ENCODE measurements around the gene KRTAP5-8.
"Not testable (repeated sequence)": the region's sequence is repeated elsewhere in the genome, so short reads cannot be mapped to it uniquely, and the experiment has no call there.

Gene KRTAP5-8, protein sequence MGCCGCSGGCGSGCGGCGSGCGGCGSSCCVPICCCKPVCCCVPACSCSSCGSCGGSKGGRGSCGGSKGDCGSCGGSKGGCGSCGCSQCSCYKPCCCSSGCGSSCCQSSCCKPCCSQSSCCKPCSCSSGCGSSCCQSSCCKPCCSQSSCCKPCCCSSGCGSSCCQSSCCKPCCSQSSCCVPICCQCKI

DNA sequence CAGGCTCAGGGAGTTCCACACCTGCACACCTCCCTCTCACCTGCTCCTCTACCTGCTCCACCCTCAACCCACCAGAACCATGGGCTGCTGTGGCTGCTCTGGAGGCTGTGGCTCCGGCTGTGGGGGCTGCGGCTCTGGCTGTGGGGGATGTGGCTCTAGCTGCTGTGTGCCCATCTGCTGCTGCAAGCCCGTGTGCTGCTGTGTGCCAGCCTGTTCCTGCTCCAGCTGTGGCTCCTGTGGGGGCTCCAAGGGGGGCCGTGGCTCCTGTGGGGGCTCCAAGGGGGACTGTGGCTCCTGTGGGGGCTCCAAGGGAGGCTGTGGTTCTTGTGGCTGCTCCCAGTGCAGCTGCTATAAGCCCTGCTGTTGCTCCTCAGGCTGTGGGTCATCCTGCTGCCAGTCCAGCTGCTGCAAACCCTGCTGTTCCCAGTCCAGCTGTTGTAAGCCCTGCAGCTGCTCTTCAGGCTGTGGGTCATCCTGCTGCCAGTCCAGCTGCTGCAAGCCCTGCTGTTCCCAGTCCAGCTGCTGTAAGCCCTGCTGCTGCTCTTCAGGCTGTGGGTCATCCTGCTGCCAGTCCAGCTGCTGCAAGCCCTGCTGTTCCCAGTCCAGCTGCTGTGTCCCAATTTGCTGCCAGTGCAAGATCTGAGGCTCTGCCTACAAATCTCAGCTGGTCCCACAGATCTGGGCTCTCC, at the start of gene KRTAP5-8:
Gene KRTAP5-8, plus strand, starts transcription at position 49 of the 689 bp plus-strand sequence. Its CDS starts 31 bp downstream, at position 80.
- DNase-seq (ENCODE audit: low spot score), result not testable (repeated sequence)

DNA sequence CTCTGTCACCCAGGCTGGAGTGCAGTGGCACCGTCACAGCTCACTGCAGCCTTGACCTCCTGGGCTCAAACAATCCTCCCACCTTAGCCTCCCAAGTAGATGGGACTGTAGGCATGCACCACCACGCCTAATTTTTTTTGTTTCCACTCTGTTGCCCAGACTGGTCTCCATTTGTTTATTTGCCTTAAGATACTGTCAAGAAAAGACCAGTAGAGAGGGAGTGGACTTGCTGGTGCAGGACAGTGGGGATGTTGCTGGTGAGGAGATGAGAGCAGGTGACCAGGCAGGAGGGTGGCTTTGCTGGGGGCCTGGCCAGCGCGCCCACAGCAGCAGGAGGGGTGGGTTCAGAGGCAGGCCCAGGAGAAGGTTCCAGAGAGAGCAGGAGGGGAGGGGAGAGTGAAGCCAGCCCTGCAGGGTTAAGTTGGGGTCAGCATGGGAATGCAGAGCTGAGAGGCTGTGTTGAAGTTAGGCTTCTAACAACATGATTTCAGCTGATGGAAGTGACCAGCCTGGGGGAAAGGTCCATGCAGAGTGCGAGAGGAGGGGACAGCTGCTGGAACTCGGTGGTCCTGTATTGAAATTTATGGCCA, 49.0 kb upstream of the KRTAP5-8 start:
- DNase-seq (ENCODE audit: low spot score), result no peak

DNA sequence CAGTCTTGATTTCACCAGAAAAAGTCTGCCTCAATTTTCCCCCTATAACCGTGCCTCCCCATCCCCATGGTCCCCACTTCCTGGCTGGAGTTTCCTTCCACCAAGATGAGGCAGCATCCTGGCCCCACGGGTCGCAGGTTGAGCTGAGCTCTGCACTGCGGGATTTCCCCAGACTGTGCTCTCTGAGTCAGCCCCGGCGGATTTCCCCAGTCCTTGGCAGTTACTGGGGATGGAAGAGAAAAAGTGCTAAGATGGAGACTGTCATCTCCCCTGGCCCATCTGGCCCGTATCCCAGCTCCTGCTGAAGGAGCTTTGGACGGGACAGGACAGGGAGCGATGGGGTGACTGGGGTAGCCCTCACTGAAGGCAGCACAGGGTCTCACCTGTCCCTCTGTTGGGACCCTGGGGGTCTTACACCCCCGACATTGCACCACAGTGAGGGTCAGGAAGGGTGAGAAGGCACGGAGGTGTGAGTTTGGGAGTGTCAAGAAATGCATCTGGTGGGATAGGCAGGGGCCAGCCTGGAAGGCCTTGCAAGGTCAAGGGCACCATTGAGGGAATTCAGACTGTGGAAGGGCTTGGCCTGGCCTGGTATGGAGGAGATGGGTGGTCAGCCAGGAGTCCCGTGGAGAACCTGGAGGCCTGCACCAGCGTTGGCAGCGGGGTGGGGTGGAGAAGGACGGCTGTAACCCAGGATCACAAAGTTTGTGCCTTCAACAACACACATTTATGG, 48.3 kb upstream of the KRTAP5-8 start:
- DNase-seq (ENCODE audit: low spot score), result no peak

DNA sequence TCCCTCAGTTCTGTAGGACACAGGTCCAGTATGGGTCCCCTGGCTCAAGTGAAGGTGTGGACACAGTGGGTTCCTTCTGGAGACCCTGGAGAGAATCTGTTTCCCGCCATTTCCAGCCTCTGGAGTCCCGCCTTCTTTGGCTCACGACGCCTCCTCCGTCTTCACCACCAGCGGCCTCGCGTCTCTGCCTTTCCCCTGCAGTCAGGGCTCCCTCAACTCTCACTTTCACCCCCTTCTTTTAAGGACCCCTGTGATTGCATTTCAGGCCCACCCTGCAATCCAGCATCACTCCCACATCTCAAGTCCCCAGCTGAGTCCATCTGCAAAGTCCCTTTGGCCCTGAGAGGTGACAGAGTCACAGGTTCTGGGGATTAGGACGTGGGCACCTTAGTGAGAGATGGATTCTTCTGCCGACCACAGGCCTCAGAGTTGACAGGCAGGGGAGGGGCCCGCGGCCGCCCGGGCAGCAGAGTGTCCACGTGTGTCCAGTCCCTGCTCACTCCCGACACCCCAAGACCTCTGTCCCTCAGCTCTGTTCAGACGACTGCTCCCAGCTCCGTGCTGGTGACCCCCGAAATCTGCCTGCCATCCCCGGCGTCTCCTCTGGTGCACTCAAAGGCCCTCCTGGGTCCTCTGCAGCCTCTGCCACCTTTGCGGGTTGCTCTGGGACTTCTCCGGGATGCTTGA, 47.6 kb upstream of the KRTAP5-8 start:
- no peak for DNase-seq (ENCODE audit: low spot score)

DNA sequence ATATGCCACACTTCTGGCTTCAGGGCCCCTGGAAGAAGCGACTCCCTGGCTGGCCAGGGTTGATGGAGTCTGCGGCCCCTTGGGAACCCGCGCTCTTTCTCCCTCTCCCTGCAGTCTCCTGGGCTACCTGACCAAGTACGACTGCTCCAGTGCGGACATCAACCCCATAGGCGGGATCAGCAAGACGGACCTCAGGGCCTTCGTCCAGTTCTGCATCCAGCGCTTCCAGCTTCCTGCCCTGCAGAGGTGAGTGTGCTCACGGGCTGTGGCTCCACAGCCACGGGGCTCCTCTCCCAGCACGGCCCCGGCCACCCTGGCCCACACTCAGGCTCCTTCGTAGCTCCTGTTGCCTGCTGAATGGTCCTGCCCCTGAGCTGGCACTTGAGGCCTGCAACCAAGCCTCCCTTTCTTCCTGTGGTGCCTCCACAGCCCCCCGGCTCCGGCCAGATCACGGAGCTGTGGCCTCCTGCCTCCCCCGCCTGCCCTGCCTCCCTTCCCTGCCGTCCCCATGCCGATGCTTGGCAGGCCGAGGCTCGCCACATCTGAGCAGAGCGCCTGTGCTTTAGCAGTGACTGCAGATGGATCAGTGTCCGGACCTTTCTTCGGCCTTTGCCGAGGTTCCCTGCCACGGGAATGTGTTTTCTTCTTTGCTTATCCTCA, 47.0 kb upstream of the KRTAP5-8 start:
- DNase-seq (ENCODE audit: low spot score), result no peak

DNA sequence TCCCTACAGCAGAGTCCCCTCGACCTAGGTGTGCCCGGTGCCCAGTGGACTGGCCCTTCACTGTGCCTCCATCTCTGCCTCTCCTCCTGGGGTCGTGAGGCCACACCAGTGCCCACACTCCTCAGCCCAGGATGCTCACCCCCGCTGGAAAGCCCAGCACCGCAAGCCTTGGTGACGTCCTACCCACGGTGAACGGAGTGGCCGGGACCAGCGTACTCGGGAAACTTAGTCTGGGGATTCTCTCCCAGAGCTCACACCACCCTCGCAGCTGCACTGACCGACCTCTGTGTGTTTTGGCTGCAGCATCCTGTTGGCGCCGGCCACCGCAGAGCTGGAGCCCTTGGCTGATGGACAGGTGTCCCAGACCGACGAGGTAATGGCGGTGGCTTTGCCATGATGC, 46.3 kb upstream of the KRTAP5-8 start:
- no peak for DNase-seq (ENCODE audit: low spot score)

DNA sequence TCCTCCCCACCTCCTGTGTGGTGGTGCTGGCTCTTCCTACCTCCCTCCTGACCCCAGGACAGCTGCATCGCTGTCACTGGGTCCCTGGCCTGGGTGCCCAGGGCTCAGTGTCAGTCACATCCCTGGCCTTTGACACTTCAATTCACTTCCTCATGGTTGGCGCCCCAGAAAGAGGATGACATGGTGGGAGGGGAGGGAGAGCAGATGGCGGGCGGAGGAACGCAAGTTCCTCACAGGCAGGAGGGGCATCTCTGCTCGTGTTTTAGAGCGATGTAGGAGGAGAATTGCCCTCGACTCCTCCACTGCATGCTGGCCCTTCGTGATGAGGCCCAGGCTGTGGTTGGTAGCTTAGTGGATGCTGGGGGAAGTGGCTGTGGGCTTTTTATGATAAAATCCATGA, 45.9 kb upstream of the KRTAP5-8 start:
- DNase-seq (ENCODE audit: low spot score), result no peak

DNA sequence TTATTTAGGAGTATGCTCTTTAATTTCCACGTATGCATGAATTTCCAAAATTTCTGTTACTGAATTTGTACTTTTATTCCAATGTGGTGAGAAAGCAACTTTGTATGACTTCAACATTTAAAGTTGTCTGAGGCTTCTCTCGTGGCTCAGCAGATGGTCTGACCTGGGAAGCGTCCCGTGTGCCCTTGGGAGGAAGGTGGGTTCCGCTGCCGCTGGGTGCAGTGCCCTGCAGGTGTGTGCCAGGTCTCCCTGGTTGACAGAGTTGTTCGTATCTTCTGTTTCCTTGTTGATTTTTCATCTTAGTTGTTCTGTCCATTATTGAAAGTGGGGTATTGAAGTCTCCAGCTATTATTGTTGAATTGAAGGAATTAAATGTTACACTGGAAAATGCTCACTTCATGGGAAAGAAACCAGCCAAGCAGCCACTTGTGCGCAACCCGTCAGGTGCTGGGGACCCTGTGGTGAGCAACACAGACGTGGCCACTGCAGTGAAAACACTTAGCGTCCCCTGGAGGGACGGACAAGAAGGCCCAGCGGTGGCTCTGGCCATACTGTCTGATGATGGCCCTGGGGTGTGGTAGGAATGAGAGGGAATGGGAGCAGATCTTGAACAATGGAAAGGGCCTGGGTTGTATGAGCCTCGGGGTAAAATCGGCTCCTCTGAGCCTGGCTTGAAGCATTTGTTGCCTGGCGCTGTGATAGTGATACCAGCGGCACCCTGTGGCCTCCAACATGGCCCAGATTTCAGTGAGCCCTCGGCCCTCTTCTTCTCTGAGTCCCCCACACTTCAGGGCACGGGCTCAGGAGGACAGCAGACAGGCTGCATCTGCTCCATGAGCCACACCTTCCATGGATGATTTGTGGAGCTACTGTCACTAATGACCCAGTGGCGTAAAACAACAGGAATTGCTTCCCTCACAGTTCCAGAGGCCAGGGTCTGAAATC, 42.3 kb upstream of the KRTAP5-8 start:
- no peak for DNase-seq (ENCODE audit: low spot score)

DNA sequence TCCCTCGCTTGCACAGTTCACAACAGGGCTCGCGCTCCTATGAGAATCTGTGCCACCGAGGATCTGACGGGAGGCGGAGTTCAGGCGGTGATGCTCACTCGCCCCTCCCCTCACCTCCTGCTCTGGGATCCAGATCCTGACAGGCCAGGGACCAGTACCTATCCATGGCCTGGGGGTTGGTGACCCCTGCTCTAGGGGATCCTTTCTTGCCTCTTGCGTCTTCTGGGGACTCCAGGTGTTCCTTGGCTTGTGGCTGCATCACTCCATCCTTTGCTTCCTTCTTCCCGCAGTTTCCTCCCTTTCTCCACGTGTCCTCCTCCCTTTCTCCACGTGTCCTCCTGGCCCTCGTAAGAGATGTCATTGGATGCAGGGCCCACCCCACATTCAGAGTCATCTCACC, 41.4 kb upstream of the KRTAP5-8 start:
- DNase-seq (ENCODE audit: low spot score), result no peak

DNA sequence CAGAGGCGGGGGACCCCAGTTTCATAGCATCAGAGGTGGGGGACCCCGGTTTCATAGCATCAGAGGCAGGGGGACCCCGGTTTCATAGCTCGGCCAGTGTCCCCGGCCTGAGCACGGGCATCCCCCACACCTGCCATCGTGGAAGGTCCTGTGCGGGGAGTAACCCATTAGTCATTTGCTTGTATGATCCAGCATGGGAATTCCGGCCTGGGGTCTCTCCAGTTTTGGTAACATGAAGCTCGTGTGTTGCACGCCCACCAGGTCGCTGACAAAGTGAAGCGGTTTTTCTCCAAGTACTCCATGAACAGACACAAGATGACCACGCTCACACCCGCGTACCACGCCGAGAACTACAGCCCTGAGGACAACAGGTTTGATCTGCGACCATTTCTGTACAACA, 39.7 kb upstream of the KRTAP5-8 start:
- no peak for DNase-seq (ENCODE audit: low spot score)

DNA sequence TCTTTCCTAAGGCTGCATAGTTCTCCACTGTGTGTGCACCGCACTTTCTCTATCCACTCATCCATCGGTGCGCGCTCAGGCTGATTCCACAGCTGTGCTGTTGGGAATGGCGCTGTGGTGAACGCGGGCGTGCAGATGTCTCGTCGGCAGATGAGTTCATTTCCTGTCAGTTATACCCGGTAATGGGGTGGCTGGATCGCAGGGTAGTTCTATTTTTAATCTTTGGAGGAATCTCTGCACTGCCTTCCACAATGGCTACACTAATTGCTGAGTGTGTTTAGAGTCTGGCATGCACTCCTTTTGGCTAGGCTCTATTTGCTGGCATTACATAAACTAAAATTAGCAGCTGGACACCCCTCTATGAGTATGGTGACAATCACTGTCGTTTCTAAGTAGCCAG, 38.7 kb upstream of the KRTAP5-8 start:
- no peak for DNase-seq (ENCODE audit: low spot score)

DNA sequence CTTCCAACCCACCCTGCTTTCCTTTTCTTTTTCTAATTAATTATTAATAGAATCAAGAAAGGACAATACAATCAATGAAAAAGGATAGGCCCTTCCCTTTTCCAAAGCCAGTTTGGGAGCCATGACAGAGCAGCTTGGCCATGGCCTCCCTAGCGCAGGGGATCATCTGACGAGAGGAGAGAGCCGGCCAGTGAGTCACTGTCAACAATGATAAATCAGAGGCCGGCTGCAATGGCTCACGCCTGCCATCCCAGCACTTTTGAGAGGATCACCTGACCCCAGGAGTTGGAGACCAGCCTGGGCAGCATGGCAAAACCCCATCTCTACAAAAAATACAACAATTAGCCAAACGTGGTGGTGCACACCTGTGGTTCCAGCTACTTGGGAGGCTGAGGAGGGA, 38.3 kb upstream of the KRTAP5-8 start:
- DNase-seq (ENCODE audit: low spot score), result no peak

DNA sequence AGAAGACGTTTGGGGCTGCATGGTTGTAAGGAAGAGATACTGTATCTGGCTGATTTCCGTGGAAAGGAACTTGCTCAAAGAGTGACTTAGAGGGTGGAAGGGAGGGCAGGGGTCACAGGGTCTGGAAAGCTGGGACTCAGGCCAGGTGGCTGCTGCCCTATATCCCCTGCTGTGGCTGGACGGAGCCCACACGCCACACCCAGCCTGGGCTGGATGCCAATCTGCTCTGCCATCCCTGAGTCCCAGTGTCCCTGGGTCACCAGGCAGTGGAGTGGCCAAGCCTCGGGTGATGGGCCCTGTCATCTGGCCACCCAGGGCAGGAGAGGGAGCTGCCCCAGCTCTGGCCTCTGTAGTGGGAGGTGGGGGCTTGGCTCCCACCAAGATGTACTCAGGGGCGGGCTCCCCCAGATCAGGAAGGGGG, 37.2 kb upstream of the KRTAP5-8 start:
- no peak for DNase-seq (ENCODE audit: low spot score)

DNA sequence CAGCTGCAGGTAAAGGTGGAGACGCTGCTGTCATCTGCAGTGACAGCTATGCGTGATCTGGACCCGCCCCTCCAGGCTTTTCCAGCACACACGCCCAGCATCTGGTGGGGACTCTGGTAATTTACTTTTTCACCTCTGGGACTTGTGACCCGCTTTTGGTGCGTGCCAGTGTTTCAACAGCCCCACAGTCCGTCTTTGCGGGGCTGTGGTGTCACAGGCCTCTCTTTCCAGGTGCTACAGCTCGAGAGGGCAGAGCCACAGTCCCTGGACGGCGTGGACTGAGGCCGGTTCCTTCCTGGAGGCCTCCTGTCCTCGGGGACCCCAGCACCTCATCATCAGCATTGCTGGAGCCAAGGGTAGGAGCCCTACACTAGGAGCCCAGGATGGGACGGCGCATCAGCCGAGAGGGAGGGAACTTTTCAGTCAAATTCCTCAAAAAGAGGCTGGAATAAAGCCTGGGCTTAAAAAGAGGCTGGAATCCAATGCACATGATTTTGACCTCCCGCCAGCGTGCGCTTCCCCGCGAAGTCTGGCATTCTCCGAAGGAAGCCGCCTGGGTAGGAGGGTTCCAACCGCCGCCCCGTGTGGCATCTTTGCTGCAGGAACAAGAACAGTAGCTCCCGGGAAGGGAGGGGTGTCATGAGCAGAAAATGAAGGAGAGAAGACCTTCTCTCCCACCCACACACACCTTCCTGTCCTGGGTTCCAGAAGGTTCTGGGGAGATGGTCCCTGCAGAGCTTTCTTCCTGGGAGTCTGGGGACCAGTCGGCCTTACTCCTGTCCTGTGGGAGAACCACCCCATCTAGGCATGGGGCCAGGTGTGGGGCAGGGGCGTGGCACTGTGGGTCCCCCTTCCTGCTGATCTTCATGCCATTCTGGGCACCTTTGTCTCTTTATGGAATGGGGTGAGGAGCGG, 36.5 kb upstream of the KRTAP5-8 start:
- no peak for DNase-seq (ENCODE audit: low spot score)

DNA sequence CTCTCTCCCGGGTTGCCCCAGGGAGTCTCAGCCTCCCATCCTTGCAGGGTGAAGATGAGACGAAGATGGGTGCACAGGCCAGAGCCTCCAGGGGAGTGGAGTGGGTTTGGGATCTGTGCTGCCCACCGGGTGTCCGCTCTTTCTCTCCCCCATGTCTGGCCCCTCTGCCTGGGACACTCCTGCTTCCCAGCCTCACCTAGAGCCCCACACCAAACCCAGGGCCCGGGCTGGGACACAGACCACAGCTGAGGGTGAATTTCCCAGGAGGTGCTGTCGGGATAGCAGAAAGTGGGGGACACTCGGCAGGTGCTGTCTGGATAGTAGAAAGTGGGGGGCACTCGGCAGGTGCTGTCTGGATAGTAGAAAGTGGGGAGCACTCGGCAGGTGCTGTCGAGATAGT, 35.8 kb upstream of the KRTAP5-8 start:
- DNase-seq (ENCODE audit: low spot score), result no peak

DNA sequence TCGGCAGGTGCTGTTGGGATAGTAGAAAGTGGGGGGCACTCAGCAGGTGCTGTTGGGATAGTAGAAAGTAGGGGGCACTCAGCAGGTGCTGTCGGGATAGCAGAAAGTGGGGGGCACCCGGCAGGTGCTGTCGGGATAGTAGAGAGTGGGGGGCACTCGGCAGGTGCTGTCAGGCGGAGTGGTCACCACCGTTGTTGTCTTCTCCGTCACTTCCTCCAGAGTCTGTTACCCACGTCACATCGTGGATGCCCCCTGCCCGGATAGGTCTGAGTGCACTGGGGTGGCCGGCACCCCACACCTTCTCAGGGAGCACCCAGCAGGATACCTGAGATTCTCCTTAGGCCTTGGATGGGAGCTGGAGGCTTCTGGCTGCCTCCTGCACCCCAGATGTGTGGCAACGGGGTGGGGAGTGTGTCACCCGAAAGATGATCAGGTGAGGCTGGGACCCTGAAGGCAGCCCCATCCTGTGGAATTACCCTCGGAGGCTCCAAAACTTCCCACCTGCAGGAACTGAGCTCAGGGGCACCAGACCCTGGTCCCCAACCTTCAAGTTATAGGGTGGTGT, 34.9 kb upstream of the KRTAP5-8 start:
- no peak for DNase-seq (ENCODE audit: low spot score)

DNA sequence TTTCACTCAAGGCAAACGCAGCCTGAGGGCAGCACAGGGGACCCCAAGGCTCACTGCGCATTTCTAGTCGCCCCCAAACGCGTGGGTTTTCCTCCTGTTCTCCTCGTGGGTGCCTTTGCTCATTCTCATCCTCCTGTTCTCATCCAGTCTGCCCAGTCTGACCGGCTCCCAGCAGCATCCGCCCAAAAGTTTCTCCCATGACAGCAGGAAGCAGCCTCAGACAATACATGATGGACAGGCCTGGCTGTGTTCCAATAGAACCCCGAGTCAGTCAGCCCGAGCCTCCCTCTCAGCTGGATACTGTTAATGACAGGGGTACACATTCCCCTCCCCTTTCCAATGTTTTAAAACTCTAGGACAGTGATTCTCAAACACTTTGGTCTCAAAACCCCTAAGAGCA, 33.3 kb upstream of the KRTAP5-8 start:
- no peak for DNase-seq (ENCODE audit: low spot score)

DNA sequence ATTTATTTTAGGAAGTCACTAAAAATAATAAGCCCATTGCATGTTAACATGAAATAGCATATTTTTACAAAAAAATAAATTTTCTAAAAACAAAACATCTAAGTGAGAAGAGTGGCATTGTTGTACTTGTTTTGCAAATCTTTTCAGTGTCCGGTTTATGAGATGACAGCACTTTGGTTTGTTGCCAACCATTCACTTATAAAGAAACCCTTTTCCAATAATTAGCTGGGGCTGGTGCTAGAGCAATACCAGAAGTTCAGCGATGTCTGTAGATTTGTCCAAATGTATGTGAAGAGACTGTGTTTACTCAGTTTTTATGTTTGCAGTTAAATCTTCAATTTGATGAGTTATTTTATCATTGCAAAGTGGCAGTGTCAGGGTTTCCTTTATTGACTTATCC, 32.8 kb upstream of the KRTAP5-8 start:
- DNase-seq (ENCODE audit: low spot score), result no peak

DNA sequence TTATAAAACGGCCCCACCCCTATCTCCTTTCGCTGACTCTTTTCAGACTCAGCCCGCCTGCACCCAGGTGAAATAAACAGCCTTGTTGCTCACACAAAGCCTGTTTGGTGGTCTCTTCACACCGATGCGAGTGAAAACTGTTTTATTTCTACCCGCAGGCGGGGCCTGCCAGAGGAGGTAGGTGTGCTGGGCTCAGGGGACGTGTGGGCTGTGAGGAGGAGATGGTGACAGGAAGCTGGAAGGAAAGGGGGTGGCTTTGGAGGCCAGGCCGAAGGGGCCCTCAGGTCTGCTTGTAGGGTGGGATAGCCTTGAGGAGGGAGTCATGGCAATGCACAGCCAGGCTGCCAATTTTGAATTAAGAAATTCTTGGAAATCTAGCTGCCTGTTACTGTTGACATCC, 32.0 kb upstream of the KRTAP5-8 start:
- DNase-seq (ENCODE audit: low spot score), result no peak

All from D341Med (cell line).